A172 (cell line): ENCODE measurements around the gene MUC21. TPM values are rescaled to one million over a fixed set of nuclear protein-coding genes. Genes with fewer than 3 reads are reported as not detected.
"Not testable (repeated sequence)": the region's sequence is repeated elsewhere in the genome, so short reads cannot be mapped to it uniquely, and the experiment has no call there.

Source experiments
- DNase-seq: peaks from one replicate; pipeline ENCODE4 v3.0.0-alpha.2; 2015; ENCODE audit warnings: low spot score
- total RNA-seq: library from RNA; depleted of rRNA; stranded (reverse); fragments of >200 nt; shearing (Covaris generic); gene quantifications from 2 replicates; pipeline ENCODE4 v1.2.3, GENCODE V29; 2014; rRNA removed

MUC21 gene
- total RNA-seq, 1 experiment from 2014 or later: not detected

GRCh38 chr6:31008165-31008564 lies 24.6 kb downstream of the MUC21 start:
- no peak for DNase-seq

- DNase-seq: no peak
These were observed 26.2 kb downstream of the MUC21 start for GRCh38 chr6:31009731-31010130.

GRCh38 chr6:31010393-31011060 lies 27.0 kb downstream of the MUC21 start, which contains the start of gene MUC22:
Gene MUC22, plus strand, starts transcription at chr6:31010474. Its CDS starts 233 bp downstream, at chr6:31010707.
- peak; percentile 62 for DNase-seq

GRCh38 chr6:31011153-31011552 lies 27.6 kb downstream of the MUC21 start:
- DNase-seq: no peak

GRCh38 chr6:31016659-31017299 lies 33.3 kb downstream of the MUC21 start:
- DNase-seq: no peak

- not testable (repeated sequence) for DNase-seq
These were observed 33.9 kb downstream of the MUC21 start for GRCh38 chr6:31017436-31017835.

- DNase-seq: no peak
These were observed 36.5 kb downstream of the MUC21 start for GRCh38 chr6:31020057-31020456.

GRCh38 chr6:31020631-31021255 lies 37.2 kb downstream of the MUC21 start:
- DNase-seq: not testable (repeated sequence)

GRCh38 chr6:31021705-31022531 lies 38.4 kb downstream of the MUC21 start:
- not testable (repeated sequence) for DNase-seq

- no peak for DNase-seq
These were observed 42.1 kb downstream of the MUC21 start for GRCh38 chr6:31025595-31025994.

GRCh38 chr6:31031095-31031494 lies 47.6 kb downstream of the MUC21 start:
- no peak for DNase-seq

- no peak for DNase-seq
These were observed 49.6 kb downstream of the MUC21 start for GRCh38 chr6:31033075-31033474.

GRCh38 chr6:31035862-31036497 lies 52.5 kb downstream of the MUC21 start:
- DNase-seq: no peak

- no peak for DNase-seq
These were observed 53.7 kb downstream of the MUC21 start for GRCh38 chr6:31037169-31037568.

GRCh38 chr6:31037682-31038081 lies 54.2 kb downstream of the MUC21 start:
- no peak for DNase-seq

GRCh38 chr6:31038559-31038958 lies 55.0 kb downstream of the MUC21 start:
- DNase-seq: no peak

Other genes with a start within 250 kb of the MUC21 start
- 163 and 165 TPM in 2 replicates for gene FLOT1, start 241.0 kb upstream of the MUC21 start, total RNA-seq
- 61.1 and 63.2 TPM in 2 replicates for gene IER3, start 239.2 kb upstream of the MUC21 start, total RNA-seq
- 39.0 and 50.9 TPM in 2 replicates for gene DDR1, start 99.2 kb upstream of the MUC21 start, total RNA-seq
- gene GTF2H4, start 75.5 kb upstream of the MUC21 start, total RNA-seq: 8.9 and 24.9 TPM in 2 replicates
- 25.2 and 28.2 TPM in 2 replicates for gene VARS2, start 69.5 kb upstream of the MUC21 start, total RNA-seq
- not detected in 2 replicates for gene SFTA2, start 51.5 kb upstream of the MUC21 start, total RNA-seq
- 0.43 TPM in 1 of 2 replicates, not detected in the other for gene MUCL3, start 42.7 kb upstream of the MUC21 start, total RNA-seq
- gene MUC22, start 26.8 kb downstream of the MUC21 start, total RNA-seq: 0.14 TPM in 1 of 2 replicates, not detected in the other
- 2.4 TPM in 2 replicates for gene C6orf15, start 128.9 kb downstream of the MUC21 start, total RNA-seq
- gene PSORS1C1, start 131.1 kb downstream of the MUC21 start, total RNA-seq: 1.1 and 3.4 TPM in 2 replicates
- not detected in 2 replicates for gene CDSN, start 136.7 kb downstream of the MUC21 start, total RNA-seq
- gene PSORS1C2, start 155.3 kb downstream of the MUC21 start, total RNA-seq: not detected in 2 replicates
- 18.9 and 24.8 TPM in 2 replicates for gene CCHCR1, start 174.1 kb downstream of the MUC21 start, total RNA-seq
- 62.6 and 68.5 TPM in 2 replicates for gene TCF19, start 174.9 kb downstream of the MUC21 start, total RNA-seq
- not detected in 2 replicates for gene POU5F1, start 187.0 kb downstream of the MUC21 start, total RNA-seq